Suprapubic skin (tissue), 4 donors: ENCODE measurements around the gene EPHA4.

Experiments used
- CTCF ChIP-seq, 2 donors: fragments of 200-600 bp in 1 of 2; fragments of 450-650 bp in 1 of 2; sonication (generic) in 1 of 2; IDR thresholded peaks; one replicate each; pipeline ENCODE4 v1.5.1; 2016 to 2019; ENCODE audit warnings: antibody characterized with exemption in 2 of 2, mild to moderate bottlenecking in 1 of 2, moderate library complexity in 1 of 2
- EP300 ChIP-seq: sonication (generic); formaldehyde crosslinking; IDR thresholded peaks from one replicate; pipeline ENCODE4 v1.6.1; 2017; ENCODE audit warnings: antibody characterized with exemption
- POLR2A ChIP-seq, 2 donors: fragments of 450-650 bp; IDR thresholded peaks; one replicate each; pipeline ENCODE4 v1.6.1; 2017; ENCODE audit warnings: antibody characterized with exemption in 2 of 2, mild to moderate bottlenecking in 2 of 2, moderate library complexity in 2 of 2
- POLR2AphosphoS5 ChIP-seq, 3 donors: sonication (generic); formaldehyde crosslinking; IDR thresholded peaks; one replicate each; pipeline ENCODE4 v1.6.1; 2017; ENCODE audit warnings: antibody characterized with exemption in 3 of 3

- TF ChIP-seq POLR2A (IDR thresholded peaks at IDR 0.05) (no peak), CTCF (IDR thresholded peaks at IDR 0.05) (no peak), POLR2AphosphoS5 (IDR thresholded peaks at IDR 0.05) (no peak), EP300 (no peak)
Observed at GRCh38 chr2:221518935-221519625, 53.0 kb downstream of the EPHA4 start.
